HepG2 (cell line): Measurements from ENCODE around the gene JPT1.

Source experiments
- CBX2 ChIP-seq, 2 experiments: fragments of 200-600 bp in 1 of 2; sonication (generic); formaldehyde crosslinking in 1 of 2; IDR thresholded peaks; 2 replicates each; pipeline versions ENCODE4 v1.7.0 to v1.8.1; 2018 to 2022; ENCODE audit warnings: low read depth in 2 of 2, low read length in 1 of 2, mild to moderate bottlenecking in 1 of 2, missing genetic modification reagents in 1 of 2
- CREB3 ChIP-seq: sonication (generic); formaldehyde crosslinking; IDR thresholded peaks from 2 replicates; pipeline ENCODE4 v1.5.0; 2020; ENCODE audit warnings: missing genetic modification reagents
- EP300 ChIP-seq, 3 experiments: sonication (generic) in 1 of 3; formaldehyde crosslinking in 1 of 3; IDR thresholded peaks; 2 replicates each; pipeline versions ENCODE4 v1.5.1 to v1.6.1; 2011 to 2020; ENCODE audit warnings: low read depth in 2 of 3, low read length in 2 of 3, borderline replicate concordance in 1 of 3, improper control_type of control experiment in 1 of 3, mild to moderate bottlenecking in 1 of 3, missing genetic modification reagents in 1 of 3, moderate library complexity in 1 of 3
- FIP1L1 ChIP-seq: fragments of 200-400 bp; formaldehyde crosslinking; IDR thresholded peaks from 2 replicates; pipeline ENCODE4 v1.6.1; 2018; ENCODE audit warnings: low read depth, mild to moderate bottlenecking, low read length, moderate library complexity, borderline replicate concordance; ENCODE audit not compliant: insufficient read depth
- HDAC2 ChIP-seq: sonication (generic); formaldehyde crosslinking; IDR thresholded peaks from 2 replicates; pipeline ENCODE4 v1.4.0; 2020; ENCODE audit warnings: missing genetic modification reagents
- MYPOP ChIP-seq: sonication (generic); formaldehyde crosslinking; IDR thresholded peaks from 2 replicates; pipeline ENCODE4 v1.8.1; 2023; ENCODE audit warnings: mild to moderate bottlenecking, moderate library complexity, missing genetic modification reagents
- NFRKB ChIP-seq: fragments of 450-650 bp; IDR thresholded peaks from 2 replicates; pipeline ENCODE4 v1.6.1; 2017
- PATZ1 ChIP-seq: sonication (generic); formaldehyde crosslinking; IDR thresholded peaks from 2 replicates; pipeline ENCODE4 v1.4.0; 2020; ENCODE audit warnings: missing genetic modification reagents
- POLR2AphosphoS5 ChIP-seq: IDR thresholded peaks from 2 replicates; pipeline ENCODE4 v1.6.1; 2012; ENCODE audit warnings: low read depth, low read length
- SUZ12 ChIP-seq: fragments of 150-350 bp; IDR thresholded peaks from 2 replicates; pipeline ENCODE4 v1.6.1; 2014; ENCODE audit warnings: low read depth, low read length
- TAF1 ChIP-seq: sonication (generic); formaldehyde crosslinking; IDR thresholded peaks from 2 replicates; pipeline ENCODE4 v1.4.0; 2020; ENCODE audit warnings: missing genetic modification reagents
- THAP7 ChIP-seq: sonication (generic); formaldehyde crosslinking; IDR thresholded peaks from 2 replicates; pipeline ENCODE4 v1.8.1; 2023; ENCODE audit warnings: mild to moderate bottlenecking, missing genetic modification reagents
- ZFP36L1 ChIP-seq: sonication (generic); formaldehyde crosslinking; IDR thresholded peaks from 2 replicates; pipeline ENCODE4 v1.8.0; 2022; ENCODE audit warnings: mild to moderate bottlenecking, missing genetic modification reagents, moderate library complexity
- ZNF704 ChIP-seq: sonication (generic); formaldehyde crosslinking; IDR thresholded peaks from 2 replicates; pipeline ENCODE4 v1.8.1; 2023; ENCODE audit warnings: mild to moderate bottlenecking, inconsistent platforms, moderate library complexity, missing genetic modification reagents, borderline replicate concordance

GRCh38 chr17:75152922-75153779 lies 1.2 kb downstream of the JPT1 start:
- TF ChIP-seq SUZ12 (no peak), ZNF704 (no peak), POLR2AphosphoS5 (no peak), NFRKB (no peak), TAF1 (CRISPR knock-in tag) (no peak), CBX2 (IDR thresholded peaks at IDR 0.05; ENCODE audit: low read depth, low read length) (no peak), CBX2 (CRISPR knock-in tag; IDR thresholded peaks at IDR 0.05; ENCODE audit: low read depth) (no peak), THAP7 (CRISPR knock-in tag) (no peak), EP300 (IDR thresholded peaks at IDR 0.05; ENCODE audit: low read depth in 2 of 2, low read length in 2 of 2) (no peak), EP300 (CRISPR knock-in tag; IDR thresholded peaks at IDR 0.05; ENCODE audit: borderline replicate concordance) (no peak), CREB3 (CRISPR knock-in tag) (no peak), PATZ1 (CRISPR knock-in tag) (no peak), ZFP36L1 (no peak), HDAC2 (CRISPR knock-in tag) (no peak; the same call in 1 of the 2 replicates), FIP1L1 (no peak), MYPOP (CRISPR knock-in tag) (no peak)
